ENCODE data around the gene TMEM208. TPM values are rescaled to one million over a fixed set of nuclear protein-coding genes. Genes with fewer than 3 reads are reported as not detected.

The TMEM208 gene
- total RNA-seq, 2 experiments from 2014 or later: 13.6 to 31.2 TPM

DNA sequence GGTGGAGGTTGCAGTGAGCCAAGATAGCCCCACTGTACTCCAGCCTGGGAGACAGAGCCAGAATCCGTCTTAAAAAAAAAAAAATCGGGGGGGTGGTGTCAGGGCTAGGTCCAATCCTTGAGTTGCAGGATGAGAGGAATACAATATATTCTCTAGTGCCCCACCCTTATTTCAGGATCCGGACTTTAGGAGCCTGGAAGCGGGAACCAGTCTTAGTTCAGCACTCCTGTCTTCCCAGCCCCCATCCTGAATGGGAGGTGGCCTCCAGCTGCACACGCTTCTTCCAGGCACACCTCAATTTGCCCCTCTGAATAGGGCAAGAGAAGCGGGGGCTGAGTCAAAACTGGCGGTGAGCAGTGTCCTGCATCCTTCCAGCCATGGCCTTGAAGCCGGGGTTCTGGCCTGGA is 18.7 kb downstream of the TMEM208 start:
- POLR2A ChIA-PET: no interaction called here
- DNase-seq: no peak
- H3K27ac Mint-ChIP-seq: peak overlapping the region; percentile 91
- peak overlapping the region; percentile 87 for H3K4me3 Mint-ChIP-seq
- peaks cover 11% of the 10 kb centered on the region for H3K27me3 Mint-ChIP-seq
- no peaks in the 10 kb centered on the region for H3K9me3 Mint-ChIP-seq (ENCODE audit: low read depth)
- H3K4me1 Mint-ChIP-seq: peaks cover 60% of the 10 kb centered on the region
- no peak for ATAC-seq
- peaks cover 4% of the 10 kb centered on the region for H3K36me3 Mint-ChIP-seq (ENCODE audit: low read depth)
- intact Hi-C loops (cut with DNase I, micrococcal nuclease): loop anchor here (1.0 to 10.0 kb wide), 6 partner anchors 34 to 839 kb away; partner anchors contain the start of genes ACD (in 1 of the 2), DYNC1LI2 (in 1 of the 2), NFATC3 (in 1 of the 2) and PARD6A (in 1 of the 2)
- CTCF ChIA-PET: interaction anchor here (0.6 to 1.7 kb wide), 5 partner anchors 15 to 299 kb away, joined by 3 to 5 read pairs (median 4); partner anchors contain the start of genes FBXL8 and TRADD

DNA sequence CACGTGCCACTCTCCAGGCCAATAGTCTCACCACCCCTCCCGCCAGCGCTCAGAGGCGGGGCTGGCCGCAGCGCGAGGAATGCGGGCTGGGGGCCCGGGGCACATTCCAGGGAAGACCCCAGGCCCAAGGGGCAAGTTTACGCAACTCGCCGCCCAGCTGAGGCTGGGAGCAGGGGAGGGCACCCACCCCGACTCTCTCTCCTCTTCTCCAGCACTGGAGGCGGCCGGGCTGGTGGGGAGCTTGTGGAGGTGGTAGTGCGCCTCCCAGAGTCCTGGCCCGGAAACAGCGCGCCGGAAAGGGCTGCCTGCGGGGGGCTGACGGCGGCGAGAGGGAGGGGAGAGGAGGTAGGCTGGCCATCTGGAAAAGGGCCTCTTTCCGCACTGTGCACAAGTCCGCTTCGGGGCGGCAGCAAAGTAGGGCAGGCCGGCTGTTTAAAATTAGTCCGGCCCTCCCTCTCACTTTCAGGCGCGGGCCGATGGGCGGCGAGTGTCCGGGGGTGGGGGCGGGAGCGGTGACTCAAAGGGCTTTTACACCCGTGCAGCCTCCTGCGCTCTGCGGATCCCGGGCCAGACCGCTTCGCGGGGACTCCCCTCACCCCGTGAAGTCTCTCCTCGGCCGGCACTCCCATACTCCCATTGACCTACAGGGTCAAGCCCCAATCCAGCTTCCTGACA is 19.3 kb downstream of the TMEM208 start:
- H3K36me3 Mint-ChIP-seq (ENCODE audit: low read depth): peaks cover 4% of the 10 kb centered on the region
- H3K27me3 Mint-ChIP-seq: peaks cover 11% of the 10 kb centered on the region
- H3K4me3 Mint-ChIP-seq: peak overlapping the region; percentile 87
- peak overlapping the region; percentile 85 for H3K27ac Mint-ChIP-seq
- ChIA-PET POLR2A (interaction anchor here (2.1 kb wide), 1 partner anchor 19 kb away, joined by 9 read pairs; the partner anchor contains the start of gene TMEM208), CTCF (interaction anchor here (1.6 kb wide), 1 partner anchor 15 kb away, joined by 4 read pairs; no protein-coding TSS in a partner anchor)
- H3K4me1 Mint-ChIP-seq: peaks cover 58% of the 10 kb centered on the region
- ATAC-seq (no peak), DNase-seq (peak; percentile 77)
- intact Hi-C loops (cut with DNase I, micrococcal nuclease): loop anchor here (1.0 to 10.0 kb wide), 4 partner anchors 33 to 691 kb away; partner anchors contain the start of genes ACD (in 1 of the 2), DYNC1LI2 (in 1 of the 2), PARD6A (in 1 of the 2) and PLEKHG4 (in 1 of the 2)
- H3K9me3 Mint-ChIP-seq (ENCODE audit: low read depth): no peaks in the 10 kb centered on the region

DNA sequence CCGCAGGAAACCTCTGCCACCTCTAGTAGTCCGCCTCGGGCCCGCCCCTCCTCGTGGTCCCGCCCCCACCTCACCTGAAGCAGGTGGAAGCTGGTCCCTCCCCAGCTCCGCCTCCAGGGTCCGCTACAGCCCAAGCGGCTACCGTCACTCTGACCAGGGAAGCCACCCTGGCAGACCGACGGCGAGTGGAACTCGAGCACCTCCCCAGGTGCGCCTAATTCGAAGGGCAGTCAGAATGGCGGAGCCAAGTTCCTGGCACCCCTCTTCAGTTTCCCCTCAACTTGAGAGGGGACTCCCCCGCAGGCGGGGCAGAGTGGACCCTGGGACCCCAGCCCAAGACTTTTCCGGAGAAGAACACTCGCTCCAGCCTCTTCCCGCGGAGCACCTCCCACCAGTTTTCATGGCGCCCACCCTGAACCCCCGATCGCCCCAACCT is 19.8 kb downstream of the TMEM208 start:
- no peak for DNase-seq
- intact Hi-C loops (cut with DNase I, micrococcal nuclease): loop anchor here (1.0 to 10.0 kb wide), 14 partner anchors 10 to 691 kb away; partner anchors contain the start of genes ACD (in 2 of the 2), PARD6A (in 2 of the 2), PLEKHG4 (in 2 of the 2) and ATP6V0D1 (in 1 of the 2)
- peak overlapping the region; percentile 87 for H3K4me3 Mint-ChIP-seq
- ChIA-PET POLR2A (interaction anchor here (0.6 to 2.1 kb wide), 3 partner anchors 14 to 89 kb away, joined by 5 to 9 read pairs (median 6); partner anchors contain the start of gene TMEM208), CTCF (interaction anchor here (1.2 kb wide), 2 partner anchors 62 to 92 kb away, joined by 3 read pairs; no protein-coding TSS in a partner anchor)
- no peak for ATAC-seq
- peaks cover 4% of the 10 kb centered on the region for H3K36me3 Mint-ChIP-seq (ENCODE audit: low read depth)
- H3K4me1 Mint-ChIP-seq: peaks cover 53% of the 10 kb centered on the region
- H3K9me3 Mint-ChIP-seq (ENCODE audit: low read depth): no peaks in the 10 kb centered on the region
- peaks cover 11% of the 10 kb centered on the region for H3K27me3 Mint-ChIP-seq
- H3K27ac Mint-ChIP-seq: peak overlapping the region; percentile 85

GRCh38 chr16:67247192-67248072 is 20.5 kb downstream of the TMEM208 start, which contains the start of gene FHOD1:
Gene FHOD1 (minus strand): TSS chr16:67247481. CDS start chr16:67247410, 71 bp downstream.
- H3K27me3 Mint-ChIP-seq: peaks cover 11% of the 10 kb centered on the region
- intact Hi-C loops (cut with DNase I, micrococcal nuclease): loop anchor here (1.0 to 10.0 kb wide), 14 partner anchors 11 to 690 kb away; partner anchors contain the start of genes ACD (in 2 of the 2), PARD6A (in 2 of the 2), ATP6V0D1 (in 1 of the 2) and CBFB (in 1 of the 2)
- H3K4me1 Mint-ChIP-seq: peaks cover 52% of the 10 kb centered on the region
- peak within 1 kb of the TSS; percentile 87 for H3K4me3 Mint-ChIP-seq
- no peaks in the 10 kb centered on the region for H3K9me3 Mint-ChIP-seq (ENCODE audit: low read depth)
- DNase-seq: peak; percentile 99
- ChIA-PET CTCF (interaction anchor here (0.6 to 1.4 kb wide), 12 partner anchors 9 to 158 kb away, joined by 3 to 5 read pairs (median 3); partner anchors contain the start of genes B3GNT9, KCTD19 and LRRC36), POLR2A (interaction anchor here (0.6 to 2.1 kb wide), 4 partner anchors 15 to 89 kb away, joined by 4 to 9 read pairs (median 6); partner anchors contain the start of gene TMEM208)
- peaks cover 4% of the 10 kb centered on the region for H3K36me3 Mint-ChIP-seq (ENCODE audit: low read depth)
- peak within 1 kb of the TSS; percentile 85 for H3K27ac Mint-ChIP-seq
- ATAC-seq: peak; percentile 74

DNA sequence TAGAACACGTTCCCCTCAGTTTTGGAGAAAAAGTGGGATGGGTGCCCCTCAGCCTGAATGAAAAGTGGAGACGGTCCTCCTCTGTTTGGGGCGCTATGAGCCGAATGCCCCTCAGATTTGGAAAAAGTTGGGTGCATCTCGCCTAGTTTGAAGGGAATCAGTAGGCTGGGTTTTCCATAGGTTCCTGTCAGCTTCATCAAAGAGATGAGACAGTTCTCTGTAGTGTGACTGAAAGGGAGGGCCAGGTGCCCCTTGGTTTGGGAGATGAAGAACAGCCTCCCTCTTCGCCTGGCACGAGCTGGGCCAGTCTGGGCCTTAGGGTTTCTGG is 21.1 kb downstream of the TMEM208 start:
- Mint-ChIP-seq H3K27ac (peak overlapping the region; percentile 79), H3K4me1 (peaks cover 49% of the 10 kb centered on the region), H3K9me3 (ENCODE audit: low read depth) (no peaks in the 10 kb centered on the region), H3K36me3 (ENCODE audit: low read depth) (peaks cover 4% of the 10 kb centered on the region), H3K4me3 (peak overlapping the region; percentile 87), H3K27me3 (peaks cover 11% of the 10 kb centered on the region)
- ATAC-seq: no peak
- POLR2A ChIA-PET: interaction anchor here (0.6 to 2.1 kb wide), 3 partner anchors 15 to 21 kb away, joined by 3 to 9 read pairs (median 6); partner anchors contain the start of gene TMEM208
- CTCF ChIA-PET: interaction anchor here (0.6 to 1.4 kb wide), 16 partner anchors 8 to 230 kb away, joined by 3 to 5 read pairs (median 3); partner anchors contain the start of genes B3GNT9, HSD11B2, KCTD19 and LRRC36
- no peak for DNase-seq
- intact Hi-C loops (cut with DNase I, micrococcal nuclease): loop anchor here (5.0 to 10.0 kb wide), 3 partner anchors 414 to 689 kb away; partner anchors contain the start of genes ACD (in 1 of the 2), DYNC1LI2 (in 1 of the 2), PARD6A (in 1 of the 2) and PSMB10 (in 1 of the 2)

DNA sequence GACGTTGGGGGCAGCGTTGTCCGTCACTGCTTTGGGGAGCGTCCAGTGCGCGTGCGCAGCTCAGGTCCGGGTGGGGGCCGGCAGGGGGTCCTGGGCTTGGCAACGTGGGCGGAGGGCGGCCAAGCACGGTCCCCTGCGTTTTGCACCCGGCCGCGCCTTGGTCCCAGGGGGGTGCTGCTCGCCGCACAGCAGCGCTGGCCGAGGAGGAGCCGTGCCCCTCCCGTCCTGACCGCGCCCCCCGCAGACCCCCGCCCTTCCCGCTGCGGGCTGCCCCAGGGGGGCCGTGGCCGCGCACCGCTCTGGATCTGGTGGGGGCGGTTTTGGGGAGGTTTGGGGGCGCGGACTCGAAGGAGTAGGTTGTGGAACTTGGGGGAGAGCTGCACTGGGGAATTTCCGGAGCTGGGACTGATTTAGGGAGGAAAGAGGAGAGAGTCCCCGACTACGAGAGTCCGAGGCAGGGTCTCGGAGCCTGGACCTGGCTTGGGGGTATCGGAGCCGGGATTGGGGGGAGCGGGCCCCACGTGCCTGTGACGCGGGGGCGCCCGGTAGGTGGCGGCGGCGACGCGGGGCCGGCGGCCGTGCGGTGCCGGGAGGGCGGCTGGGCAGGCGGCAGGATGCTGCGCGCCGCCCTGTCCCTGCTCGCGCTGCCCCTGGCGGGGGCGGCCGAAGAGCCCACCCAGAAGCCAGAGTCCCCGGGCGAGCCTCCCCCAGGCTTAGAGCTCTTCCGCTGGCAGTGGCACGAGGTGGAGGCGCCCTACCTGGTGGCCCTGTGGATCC is 21.7 kb downstream of the TMEM208 start, which contains the start of gene SLC9A5:
Gene SLC9A5 (plus strand): TSS at position 579 of the 777 bp plus-strand sequence. CDS start 36 bp downstream, at position 615.
- Mint-ChIP-seq H3K36me3 (ENCODE audit: low read depth) (peaks cover 4% of the 10 kb centered on the region), H3K9me3 (ENCODE audit: low read depth) (no peaks in the 10 kb centered on the region), H3K4me3 (peak within 1 kb of the TSS; percentile 87), H3K4me1 (peaks cover 46% of the 10 kb centered on the region), H3K27me3 (peaks cover 11% of the 10 kb centered on the region), H3K27ac (peak within 1 kb of the TSS; percentile 79)
- no peak for ATAC-seq
- DNase-seq: peak; percentile 56
- CTCF ChIA-PET: interaction anchor here (0.6 to 1.4 kb wide), 10 partner anchors 8 to 230 kb away, joined by 3 to 5 read pairs (median 3); partner anchors contain the start of gene HSD11B2
- POLR2A ChIA-PET: interaction anchor here (0.6 to 2.1 kb wide), 3 partner anchors 16 to 25 kb away, joined by 3 to 9 read pairs (median 3); partner anchors contain the start of gene TMEM208
- intact Hi-C loops (cut with DNase I, micrococcal nuclease): loop anchor here (5.0 to 10.0 kb wide), 3 partner anchors 414 to 689 kb away; partner anchors contain the start of genes ACD (in 1 of the 2), DYNC1LI2 (in 1 of the 2), PARD6A (in 1 of the 2) and PSMB10 (in 1 of the 2)

GRCh38 chr16:67249178-67250044 is 22.5 kb downstream of the TMEM208 start:
- H3K36me3 Mint-ChIP-seq (ENCODE audit: low read depth): peaks cover 4% of the 10 kb centered on the region

GRCh38 chr16:67250045-67250327 is 23.1 kb downstream of the TMEM208 start:
- ATAC-seq (no peak), DNase-seq (no peak)
- Mint-ChIP-seq H3K36me3 (ENCODE audit: low read depth) (peaks cover 3% of the 10 kb centered on the region), H3K4me3 (peak overlapping the region; percentile 87), H3K27ac (no peak overlapping the region), H3K27me3 (peaks cover 11% of the 10 kb centered on the region), H3K9me3 (ENCODE audit: low read depth) (no peaks in the 10 kb centered on the region), H3K4me1 (peaks cover 32% of the 10 kb centered on the region)
- ChIA-PET POLR2A (no interaction called here), CTCF (interaction anchor here (0.6 kb wide), 1 partner anchor 101 kb away, joined by 3 read pairs; no protein-coding TSS in a partner anchor)
- intact Hi-C loops (cut with DNase I, micrococcal nuclease): no loop called here

More at GRCh38 chr16:67249178-67250044, 22.5 kb downstream of the TMEM208 start:
- ChIA-PET POLR2A (interaction anchor here (0.7 kb wide), 1 partner anchor 25 kb away, joined by 3 read pairs; no protein-coding TSS in a partner anchor), CTCF (interaction anchor here (0.6 to 1.0 kb wide), 4 partner anchors 9 to 231 kb away, joined by 3 read pairs; no protein-coding TSS in a partner anchor)
- H3K27me3 Mint-ChIP-seq: peaks cover 11% of the 10 kb centered on the region
- peak overlapping the region; percentile 75 for H3K27ac Mint-ChIP-seq
- intact Hi-C loops (cut with DNase I, micrococcal nuclease): loop anchor here (5.0 to 10.0 kb wide), 3 partner anchors 413 to 688 kb away; partner anchors contain the start of genes ACD (in 1 of the 2), DYNC1LI2 (in 1 of the 2), PARD6A (in 1 of the 2) and PSMB10 (in 1 of the 2)
- ATAC-seq: no peak
- peaks cover 38% of the 10 kb centered on the region for H3K4me1 Mint-ChIP-seq
- DNase-seq: peak; percentile 36
- peak overlapping the region; percentile 87 for H3K4me3 Mint-ChIP-seq
- no peaks in the 10 kb centered on the region for H3K9me3 Mint-ChIP-seq (ENCODE audit: low read depth)
